ENCODE data around the gene DNAAF8. TPM values are rescaled to one million over a fixed set of nuclear protein-coding genes. Genes with fewer than 3 reads are reported as not detected.

The DNAAF8 gene
- polyA plus RNA-seq, 2 of the 4 experiments (the other 2 are of a cell fraction) = 1.6 TPM

- TF ChIP-seq HEYL (CRISPR knock-in tag; IDR thresholded peaks at IDR 0.05) = no peak
- TF ChIP-seq HOXB5 (CRISPR knock-in tag; IDR thresholded peaks at IDR 0.05) = no peak
- no peak for TF ChIP-seq ZC3H11A (IDR thresholded peaks at IDR 0.05)
- no peak for TF ChIP-seq RCOR1 (IDR thresholded peaks at IDR 0.05; ENCODE audit: low read depth, low read length)
- no peak for TF ChIP-seq FOXS1 (CRISPR knock-in tag; IDR thresholded peaks at IDR 0.05)
- no peak for TF ChIP-seq HMGXB4 (CRISPR knock-in tag; IDR thresholded peaks at IDR 0.05; ENCODE audit: borderline replicate concordance)
Observed at GRCh38 chr16:4796982-4797804, 62.9 kb downstream of the DNAAF8 start (continued).

- 92% methylated on average over 12 of the region's 22 CpGs for WGBS (ENCODE audit: missing lambda C conversion rate)
- ChIA-PET CTCF (interaction anchor here (1.0 kb wide), 1 partner anchor 12 kb away, joined by 4 read pairs; no protein-coding TSS in a partner anchor), POLR2A (no interaction called here)
- no peak for ATAC-seq
- no peak for FAIRE-seq
- Histone ChIP-seq H3K4me1 (peaks cover 10% of the 10 kb centered on the region), H3K4me2 (no peak overlapping the region), H3K27ac (no peak overlapping the region), H3K9me3 (no peaks in the 10 kb centered on the region), H3K4me3 (no peak overlapping the region)
- TF ChIP-seq FOSL2 (IDR thresholded peaks at IDR 0.05) (no peak), FOSL2 (CRISPR knock-in tag; IDR thresholded peaks at IDR 0.05) (no peak), HOXB13 (CRISPR knock-in tag; IDR thresholded peaks at IDR 0.05; ENCODE audit: low read depth) (no peak), ZSCAN20 (CRISPR knock-in tag; IDR thresholded peaks at IDR 0.05) (no peak), GATA3 (IDR thresholded peaks at IDR 0.05; ENCODE audit: borderline replicate concordance) (no peak), BHLHE40 (IDR thresholded peaks at IDR 0.05; ENCODE audit: low read depth, low read length) (no peak), NR3C1 (IDR thresholded peaks at IDR 0.05) (no peak)
- DNase-seq (ENCODE audit: low read depth in 1 of 2, low spot score in 1 of 2) = no peak
Observed at GRCh38 chr16:4797805-4798252, 63.5 kb downstream of the DNAAF8 start.

GRCh38 chr16:4798456-4798855, 64.1 kb downstream of the DNAAF8 start:
- TF ChIP-seq MAFK (IDR thresholded peaks at IDR 0.05; ENCODE audit: partially characterized antibody) (no peak), FOSL2 (IDR thresholded peaks at IDR 0.05) (no peak), FOSL2 (CRISPR knock-in tag; IDR thresholded peaks at IDR 0.05) (no peak), CBX8 (IDR thresholded peaks at IDR 0.05) (no peak), RAD21 (conservative IDR thresholded peaks at IDR 0.05 in 1 of 2, IDR thresholded peaks at IDR 0.05 in 1 of 2) (no peak), HMGXB4 (CRISPR knock-in tag; IDR thresholded peaks at IDR 0.05; ENCODE audit: borderline replicate concordance) (no peak), ELK1 (IDR thresholded peaks at IDR 0.05; ENCODE audit: low read depth, low read length) (no peak), MAZ (IDR thresholded peaks at IDR 0.05; ENCODE audit: borderline replicate concordance, low read depth, low read length) (no peak), ZC3H11A (IDR thresholded peaks at IDR 0.05) (no peak), EHF (CRISPR knock-in tag; IDR thresholded peaks at IDR 0.05) (no peak), HOXB5 (CRISPR knock-in tag; IDR thresholded peaks at IDR 0.05) (no peak), HES2 (IDR thresholded peaks at IDR 0.05) (no peak), NR3C1 (IDR thresholded peaks at IDR 0.05) (no peak), SMC3 (IDR thresholded peaks at IDR 0.05) (no peak), NFE2L2 (conservative IDR thresholded peaks at IDR 0.05; ENCODE audit: low read length) (no peak), ZSCAN20 (CRISPR knock-in tag; IDR thresholded peaks at IDR 0.05) (no peak), ATOH8 (CRISPR knock-in tag; IDR thresholded peaks at IDR 0.05; ENCODE audit: low read depth) (no peak), PHF8 (IDR thresholded peaks at IDR 0.05; ENCODE audit: borderline replicate concordance, low read depth) (no peak)
- DNase-seq (ENCODE audit: low read depth in 1 of 2, low spot score in 1 of 2) = no peak
- CTCF ChIA-PET = interaction anchor here (1.0 to 1.4 kb wide), 3 partner anchors 11 to 158 kb away, joined by 4 to 5 read pairs (median 5); no protein-coding TSS in a partner anchor
- 89% methylated on average over 15 of the region's 16 CpGs for WGBS (ENCODE audit: missing lambda C conversion rate)
- FAIRE-seq = no peak
- no peak overlapping the region for H3K4me2 ChIP-seq
- H3K9me3 ChIP-seq = no peaks in the 10 kb centered on the region
- no peak overlapping the region for H3K27ac ChIP-seq
- no peak for ATAC-seq
- H3K4me1 ChIP-seq = peaks cover 14% of the 10 kb centered on the region
- no peak overlapping the region for H3K4me3 ChIP-seq
- POLR2A ChIA-PET = no interaction called here

All from A549 (cell line).